ENCODE measurements around the gene ABCF2. TPM values are rescaled to one million over a fixed set of nuclear protein-coding genes. Genes with fewer than 3 reads are reported as not detected.

The ABCF2 gene
- total RNA-seq, 2 donors from 2014 or later = 25.6 to 38.3 TPM

DNA sequence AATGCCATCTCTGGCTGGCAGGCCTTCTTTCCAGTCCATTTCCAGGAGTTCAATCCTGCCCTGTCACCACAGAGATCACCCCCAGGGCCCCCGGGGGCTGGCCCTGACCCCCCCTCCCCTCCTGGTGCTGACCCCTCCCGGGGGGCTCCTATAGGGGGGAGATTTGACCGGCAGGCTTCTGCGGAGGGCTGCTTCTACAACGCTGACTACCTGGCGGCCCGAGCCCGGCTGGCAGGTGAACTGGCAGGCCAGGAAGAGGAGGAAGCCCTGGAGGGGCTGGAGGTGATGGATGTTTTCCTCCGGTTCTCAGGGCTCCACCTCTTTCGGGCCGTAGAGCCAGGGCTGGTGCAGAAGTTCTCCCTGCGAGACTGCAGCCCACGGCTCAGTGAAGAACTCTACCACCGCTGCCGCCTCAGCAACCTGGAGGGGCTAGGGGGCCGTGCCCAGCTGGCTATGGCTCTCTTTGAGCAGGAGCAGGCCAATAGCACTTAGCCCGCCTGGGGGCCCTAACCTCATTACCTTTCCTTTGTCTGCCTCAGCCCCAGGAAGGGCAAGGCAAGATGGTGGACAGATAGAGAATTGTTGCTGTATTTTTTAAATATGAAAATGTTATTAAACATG is 11.3 kb upstream of the ABCF2 start:
- Histone ChIP-seq H3K36me3 (no peaks in the 10 kb centered on the region), H3K4me3 (no peak overlapping the region), H3K27me3 (no peaks in the 10 kb centered on the region), H3K9me3 (no peaks in the 10 kb centered on the region), H3K9ac (ENCODE audit: low read depth in 2 of 2, low read length in 2 of 2) (no peak overlapping the region), H3K27ac (no peak overlapping the region), H3K4me1 (peaks cover 9% of the 10 kb centered on the region)
- intact Hi-C loops (cut with DNase I) = no loop called here
- DNase-seq = no peak
- TF ChIP-seq, protein P1, sequence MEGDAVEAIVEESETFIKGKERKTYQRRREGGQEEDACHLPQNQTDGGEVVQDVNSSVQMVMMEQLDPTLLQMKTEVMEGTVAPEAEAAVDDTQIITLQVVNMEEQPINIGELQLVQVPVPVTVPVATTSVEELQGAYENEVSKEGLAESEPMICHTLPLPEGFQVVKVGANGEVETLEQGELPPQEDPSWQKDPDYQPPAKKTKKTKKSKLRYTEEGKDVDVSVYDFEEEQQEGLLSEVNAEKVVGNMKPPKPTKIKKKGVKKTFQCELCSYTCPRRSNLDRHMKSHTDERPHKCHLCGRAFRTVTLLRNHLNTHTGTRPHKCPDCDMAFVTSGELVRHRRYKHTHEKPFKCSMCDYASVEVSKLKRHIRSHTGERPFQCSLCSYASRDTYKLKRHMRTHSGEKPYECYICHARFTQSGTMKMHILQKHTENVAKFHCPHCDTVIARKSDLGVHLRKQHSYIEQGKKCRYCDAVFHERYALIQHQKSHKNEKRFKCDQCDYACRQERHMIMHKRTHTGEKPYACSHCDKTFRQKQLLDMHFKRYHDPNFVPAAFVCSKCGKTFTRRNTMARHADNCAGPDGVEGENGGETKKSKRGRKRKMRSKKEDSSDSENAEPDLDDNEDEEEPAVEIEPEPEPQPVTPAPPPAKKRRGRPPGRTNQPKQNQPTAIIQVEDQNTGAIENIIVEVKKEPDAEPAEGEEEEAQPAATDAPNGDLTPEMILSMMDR (IDR thresholded peaks at IDR 0.05) = no peak

DNA sequence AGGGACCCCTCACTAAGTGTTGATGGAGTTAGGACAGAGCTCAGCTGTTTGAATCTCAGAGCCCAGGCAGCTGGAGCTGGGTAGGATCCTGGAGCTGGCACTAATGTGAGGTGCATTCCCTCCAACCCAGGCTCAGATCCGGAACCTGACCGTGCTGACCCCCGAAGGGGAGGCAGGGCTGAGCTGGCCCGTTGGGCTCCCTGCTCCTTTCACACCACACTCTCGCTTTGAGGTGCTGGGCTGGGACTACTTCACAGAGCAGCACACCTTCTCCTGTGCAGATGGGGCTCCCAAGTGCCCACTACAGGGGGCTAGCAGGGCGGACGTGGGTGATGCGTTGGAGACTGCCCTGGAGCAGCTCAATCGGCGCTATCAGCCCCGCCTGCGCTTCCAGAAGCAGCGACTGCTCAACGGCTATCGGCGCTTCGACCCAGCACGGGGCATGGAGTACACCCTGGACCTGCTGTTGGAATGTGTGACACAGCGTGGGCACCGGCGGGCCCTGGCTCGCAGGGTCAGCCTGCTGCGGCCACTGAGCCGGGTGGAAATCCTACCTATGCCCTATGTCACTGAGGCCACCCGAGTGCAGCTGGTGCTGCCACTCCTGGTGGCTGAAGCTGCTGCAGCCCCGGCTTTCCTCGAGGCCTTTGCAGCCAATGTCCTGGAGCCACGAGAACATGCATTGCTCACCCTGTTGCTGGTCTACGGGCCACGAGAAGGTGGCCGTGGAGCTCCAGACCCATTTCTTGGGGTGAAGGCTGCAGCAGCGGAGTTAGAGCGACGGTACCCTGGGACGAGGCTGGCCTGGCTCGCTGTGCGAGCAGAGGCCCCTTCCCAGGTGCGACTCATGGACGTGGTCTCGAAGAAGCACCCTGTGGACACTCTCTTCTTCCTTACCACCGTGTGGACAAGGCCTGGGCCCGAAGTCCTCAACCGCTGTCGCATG is 10.5 kb upstream of the ABCF2 start:
- H3K27ac ChIP-seq = no peak overlapping the region
- TF ChIP-seq, protein P1 (IDR thresholded peaks at IDR 0.05) = no peak
- H3K27me3 ChIP-seq = no peaks in the 10 kb centered on the region
- no peak overlapping the region for H3K9ac ChIP-seq (ENCODE audit: low read depth in 2 of 2, low read length in 2 of 2)
- DNase-seq = no peak
- intact Hi-C loops (cut with DNase I) = no loop called here
- H3K36me3 ChIP-seq = no peaks in the 10 kb centered on the region
- H3K4me3 ChIP-seq = no peak overlapping the region
- peaks cover 10% of the 10 kb centered on the region for H3K4me1 ChIP-seq
- no peaks in the 10 kb centered on the region for H3K9me3 ChIP-seq

DNA sequence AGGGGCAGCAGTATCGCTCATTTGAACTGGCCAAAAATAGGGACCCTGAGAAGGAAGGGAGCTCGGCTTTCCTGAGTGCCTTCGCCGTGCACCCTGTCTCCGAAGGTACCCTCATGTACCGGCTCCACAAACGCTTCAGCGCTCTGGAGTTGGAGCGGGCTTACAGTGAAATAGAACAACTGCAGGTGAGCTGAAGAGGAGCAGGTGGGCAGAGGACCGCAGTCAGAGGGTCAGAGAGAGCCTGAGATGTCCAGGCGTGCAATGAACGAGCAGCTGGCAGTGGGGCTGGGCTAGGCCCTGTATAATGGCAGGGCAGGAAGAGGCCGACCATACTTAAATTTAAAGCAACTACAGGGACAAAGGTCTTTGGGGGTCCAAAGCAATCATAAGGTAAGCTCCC is 9.4 kb upstream of the ABCF2 start:
- peaks cover 10% of the 10 kb centered on the region for H3K4me1 ChIP-seq
- H3K27me3 ChIP-seq = no peaks in the 10 kb centered on the region
- TF ChIP-seq, protein P1 (IDR thresholded peaks at IDR 0.05) = no peak
- H3K36me3 ChIP-seq = no peaks in the 10 kb centered on the region
- no peak overlapping the region for H3K9ac ChIP-seq (ENCODE audit: low read depth in 2 of 2, low read length in 2 of 2)
- no peak for DNase-seq
- no peaks in the 10 kb centered on the region for H3K9me3 ChIP-seq
- intact Hi-C loops (cut with DNase I) = no loop called here
- no peak overlapping the region for H3K4me3 ChIP-seq
- no peak overlapping the region for H3K27ac ChIP-seq

DNA sequence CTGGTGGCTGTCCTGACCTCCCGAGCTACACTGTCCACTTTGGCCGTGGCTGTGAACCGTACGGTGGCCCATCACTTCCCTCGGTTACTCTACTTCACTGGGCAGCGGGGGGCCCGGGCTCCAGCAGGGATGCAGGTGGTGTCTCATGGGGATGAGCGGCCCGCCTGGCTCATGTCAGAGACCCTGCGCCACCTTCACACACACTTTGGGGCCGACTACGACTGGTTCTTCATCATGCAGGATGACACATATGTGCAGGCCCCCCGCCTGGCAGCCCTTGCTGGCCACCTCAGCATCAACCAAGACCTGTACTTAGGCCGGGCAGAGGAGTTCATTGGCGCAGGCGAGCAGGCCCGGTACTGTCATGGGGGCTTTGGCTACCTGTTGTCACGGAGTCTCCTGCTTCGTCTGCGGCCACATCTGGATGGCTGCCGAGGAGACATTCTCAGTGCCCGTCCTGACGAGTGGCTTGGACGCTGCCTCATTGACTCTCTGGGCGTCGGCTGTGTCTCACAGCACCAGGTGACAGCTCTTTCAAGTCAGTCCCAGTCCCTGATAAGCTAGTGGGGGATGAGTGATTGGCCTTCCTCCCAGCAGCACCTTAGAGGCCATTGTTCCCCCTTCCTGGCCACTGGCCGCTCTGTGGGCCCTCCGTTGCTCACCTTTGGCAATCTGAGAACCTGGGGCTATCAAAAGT is 8.2 kb upstream of the ABCF2 start:
- TF ChIP-seq, protein P1 (IDR thresholded peaks at IDR 0.05) = no peak
- H3K4me3 ChIP-seq = no peak overlapping the region
- no peaks in the 10 kb centered on the region for H3K9me3 ChIP-seq
- H3K4me1 ChIP-seq = peaks cover 10% of the 10 kb centered on the region
- H3K9ac ChIP-seq (ENCODE audit: low read depth in 2 of 2, low read length in 2 of 2) = no peak overlapping the region
- no peak overlapping the region for H3K27ac ChIP-seq
- DNase-seq = no peak
- no peaks in the 10 kb centered on the region for H3K27me3 ChIP-seq
- H3K36me3 ChIP-seq = no peaks in the 10 kb centered on the region
- intact Hi-C loops (cut with DNase I) = no loop called here

DNA sequence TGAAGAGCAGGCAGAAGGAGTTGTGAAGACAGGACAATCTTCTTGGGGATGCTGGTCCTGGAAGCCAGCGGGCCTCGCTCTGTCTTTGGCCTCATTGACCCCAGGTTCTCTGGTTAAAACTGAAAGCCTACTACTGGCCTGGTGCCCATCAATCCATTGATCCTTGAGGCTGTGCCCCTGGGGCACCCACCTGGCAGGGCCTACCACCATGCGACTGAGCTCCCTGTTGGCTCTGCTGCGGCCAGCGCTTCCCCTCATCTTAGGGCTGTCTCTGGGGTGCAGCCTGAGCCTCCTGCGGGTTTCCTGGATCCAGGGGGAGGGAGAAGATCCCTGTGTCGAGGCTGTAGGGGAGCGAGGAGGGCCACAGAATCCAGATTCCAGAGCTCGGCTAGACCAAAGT is 6.8 kb upstream of the ABCF2 start:
- Histone ChIP-seq H3K4me3 (peak overlapping the region; percentile 86), H3K36me3 (no peaks in the 10 kb centered on the region)

More for the DNA sequence above, 6.8 kb upstream of the ABCF2 start:
- H3K4me1 ChIP-seq = peaks cover 10% of the 10 kb centered on the region
- intact Hi-C loops (cut with DNase I) = no loop called here
- H3K27me3 ChIP-seq = no peaks in the 10 kb centered on the region
- H3K9me3 ChIP-seq = no peaks in the 10 kb centered on the region
- TF ChIP-seq, protein P1 (IDR thresholded peaks at IDR 0.05) = no peak
- H3K9ac ChIP-seq (ENCODE audit: low read depth in 2 of 2, low read length in 2 of 2) = peak overlapping the region in 1 of 2 donors; percentile 93
- DNase-seq = no peak
- H3K27ac ChIP-seq = no peak overlapping the region
